ENCODE results near the gene ZNF846. TPM values are rescaled to one million over a fixed set of nuclear protein-coding genes. Genes with fewer than 3 reads are reported as not detected.
"Not testable (repeated sequence)": the region's sequence is repeated elsewhere in the genome, so short reads cannot be mapped to it uniquely, and the experiment has no call there.

ZNF846 gene
- total and polyA plus RNA-seq, 2 of the 4 experiments (the other 2 are of a cell fraction) = 5.7 to 6.5 TPM

- Histone ChIP-seq H4K5ac (ENCODE audit: low read depth, low read length) (peak overlapping the region; percentile 30), H3K4me1 (ENCODE audit: control insufficient read depth, insufficient read depth, low read length) (peaks cover 3% of the 10 kb centered on the region), H3K79me1 (ENCODE audit: low read depth in 1 of 2, low read length in 2 of 2) (no peaks in the 10 kb centered on the region), H2BK20ac (ENCODE audit: low read depth, low read length) (no peak overlapping the region), H3K27ac (ENCODE audit: insufficient read depth, low read length) (peak overlapping the region; percentile 95), H3K4ac (ENCODE audit: low read depth, low read length) (peak overlapping the region; percentile 76), H2BK15ac (ENCODE audit: low read depth, low read length) (peak overlapping the region; percentile 20; the same call in 1 of the 3 replicates), H3K9me1 (ENCODE audit: insufficient read depth, low read length) (no peaks in the 10 kb centered on the region), H2AFZ (replicated peaks; ENCODE audit: low read length, poor library complexity) (peak overlapping the region; percentile 99), H3K56ac (ENCODE audit: extremely low read depth, insufficient read depth, low read length) (no peak overlapping the region), H3K9me3 (ENCODE audit: control insufficient read depth, insufficient read depth, low read length) (no peaks in the 10 kb centered on the region), H4K91ac (ENCODE audit: insufficient read depth, low read depth, low read length) (0 out of 2 replicates have a peak overlapping the region, but pooled peaks have one; percentile 40), H3K14ac (replicated peaks; ENCODE audit: low read depth, low read length) (peak overlapping the region; percentile 90), H3K4me3 (ENCODE audit: insufficient read depth, low read depth, low read length) (peak overlapping the region; percentile 98), H2BK120ac (ENCODE audit: low read depth, low read length) (peak overlapping the region; percentile 58; the same call in 1 of the 2 replicates), H3K23ac (ENCODE audit: low read depth, low read length) (peak overlapping the region; percentile 16; the same call in 1 of the 2 replicates), H3K4me2 (ENCODE audit: low read depth, low read length) (peak overlapping the region; percentile 96), H4K20me1 (ENCODE audit: insufficient read depth, low read length) (no peaks in the 10 kb centered on the region), H3K27me3 (ENCODE audit: control insufficient read depth, insufficient read depth, low read length) (no peaks in the 10 kb centered on the region), H3K36me3 (ENCODE audit: control insufficient read depth, insufficient read depth, low read length) (no peaks in the 10 kb centered on the region), H2AK5ac (ENCODE audit: low read depth, low read length) (no peak overlapping the region), H3K9ac (ENCODE audit: low read depth, low read length) (peak overlapping the region; percentile 93), H4K8ac (ENCODE audit: low read depth in 2 of 2, low read length in 2 of 2) (peak overlapping the region; percentile 64 to 88; a peak in 3 of 4 replicates), H2AK9ac (replicated peaks; ENCODE audit: low read depth, low read length, poor library complexity) (no peak overlapping the region), H2BK5ac (ENCODE audit: low read depth, low read length, poor library complexity, severe bottlenecking) (peak overlapping the region; percentile 93), H3K18ac (ENCODE audit: low read depth, low read length) (peak overlapping the region; percentile 97)
- dilution Hi-C loops (cut with HindIII; ENCODE audit: low sequenced_read_pairs, unreplicated experiment) = loop anchor here (10.0 kb wide), 1 partner anchor 167 kb away; the partner anchor contains the start of gene ZNF561
- CTCF ChIA-PET = no interaction called here
- peak; percentile 93 for DNase-seq
- BruUV-seq (replicated peaks) = no TSS peak
- ATAC-seq (ENCODE audit: low read depth) = peak; percentile 67
- in situ Hi-C loops (cut with MboI; ENCODE audit: low sequenced_read_pairs) = loop anchor here (5.0 to 10.0 kb wide), 4 partner anchors 164 to 657 kb away; partner anchors contain the start of gene ZNF559
- intact Hi-C loops (cut with micrococcal nuclease) = loop anchor here (2.0 to 5.0 kb wide), 2 partner anchors 384 to 655 kb away; no protein-coding TSS in a partner anchor
- POLR2A ChIA-PET (ENCODE audit: unreplicated experiment) = no interaction called here
- TF ChIP-seq MAZ (IDR thresholded peaks at IDR 0.05; ENCODE audit: borderline replicate concordance, low read depth, low read length) (0 out of 2 replicates have a peak, but pooled peaks have one; percentile 41), ELK1 (IDR thresholded peaks at IDR 0.05; ENCODE audit: borderline replicate concordance, low read depth, low read length) (no peak), RAD21 (IDR thresholded peaks at IDR 0.05; ENCODE audit: low read length) (no peak), RFX5 (IDR thresholded peaks at IDR 0.05; ENCODE audit: low read depth, low read length) (no peak)
- 7% methylated on average over 5 of the region's 50 CpGs; no CpG with 5 or more reads in 1 of the 2 experiments for WGBS, 2 experiments (ENCODE audit: extremely low coverage in 2 of 2, insufficient read length in 1 of 2)
Measured at GRCh38 chr19:9791552-9792205, 23.1 kb upstream of the ZNF846 start.

- ATAC-seq (ENCODE audit: low read depth); H2BK20ac ChIP-seq (ENCODE audit: low read depth, low read length); H3K4ac ChIP-seq (ENCODE audit: low read depth, low read length); CTCF ChIA-PET; H2AFZ ChIP-seq (replicated peaks; ENCODE audit: low read length, poor library complexity); H4K5ac ChIP-seq (ENCODE audit: low read depth, low read length); H3K56ac ChIP-seq (ENCODE audit: extremely low read depth, insufficient read depth, low read length); H3K14ac ChIP-seq (replicated peaks; ENCODE audit: low read depth, low read length); H2AK9ac ChIP-seq (replicated peaks; ENCODE audit: low read depth, low read length, poor library complexity); H2BK5ac ChIP-seq (ENCODE audit: low read depth, low read length, poor library complexity, severe bottlenecking); H3K4me2 ChIP-seq (ENCODE audit: low read depth, low read length); H3K27me3 ChIP-seq (ENCODE audit: control insufficient read depth, insufficient read depth, low read length); H3K9ac ChIP-seq (ENCODE audit: low read depth, low read length); BruUV-seq (replicated peaks); DNase-seq; H2AK5ac ChIP-seq (ENCODE audit: low read depth, low read length); H3K23ac ChIP-seq (ENCODE audit: low read depth, low read length); H2BK120ac ChIP-seq (ENCODE audit: low read depth, low read length); H3K9me3 ChIP-seq (ENCODE audit: control insufficient read depth, insufficient read depth, low read length); H3K36me3 ChIP-seq (ENCODE audit: control insufficient read depth, insufficient read depth, low read length); H4K20me1 ChIP-seq (ENCODE audit: insufficient read depth, low read length); H4K8ac ChIP-seq (ENCODE audit: low read depth in 2 of 2, low read length in 2 of 2); H3K27ac ChIP-seq (ENCODE audit: insufficient read depth, low read length); POLR2A ChIA-PET (ENCODE audit: unreplicated experiment); H3K4me1 ChIP-seq (ENCODE audit: control insufficient read depth, insufficient read depth, low read length); H3K79me1 ChIP-seq (ENCODE audit: low read depth in 1 of 2, low read length in 2 of 2); H2BK15ac ChIP-seq (ENCODE audit: low read depth, low read length); H3K9me1 ChIP-seq (ENCODE audit: insufficient read depth, low read length); H3K4me3 ChIP-seq (ENCODE audit: insufficient read depth, low read depth, low read length); H4K91ac ChIP-seq (ENCODE audit: insufficient read depth, low read depth, low read length); H3K18ac ChIP-seq (ENCODE audit: low read depth, low read length): not testable (repeated sequence)
- dilution Hi-C loops (cut with HindIII; ENCODE audit: low sequenced_read_pairs, unreplicated experiment) (loop anchor here (10.0 kb wide), 1 partner anchor 166 kb away; the partner anchor contains the start of gene ZNF561), in situ Hi-C loops (cut with MboI; ENCODE audit: low sequenced_read_pairs) (loop anchor here (5.0 to 10.0 kb wide), 4 partner anchors 164 to 656 kb away; partner anchors contain the start of gene ZNF559), intact Hi-C loops (cut with micrococcal nuclease) (loop anchor here (2.0 to 5.0 kb wide), 2 partner anchors 384 to 654 kb away; no protein-coding TSS in a partner anchor)
- 100% methylated on average over 2 of the region's 6 CpGs; no CpG with 5 or more reads in 1 of the 2 experiments for WGBS, 2 experiments (ENCODE audit: extremely low coverage in 2 of 2, insufficient read length in 1 of 2)
Measured at GRCh38 chr19:9791073-9791367, 22.5 kb upstream of the ZNF846 start.
